Measurements from ENCODE around the gene ATRNL1. TPM values are rescaled to one million over a fixed set of nuclear protein-coding genes. Genes with fewer than 3 reads are reported as not detected.

The ATRNL1 gene
- total and polyA plus RNA-seq, 4 donors = 0.40 to 26.9 (median 5.3) TPM

GRCh38 chr10:115209133-115209532 lies 116.0 kb downstream of the ATRNL1 start:
- DNase-seq (ENCODE audit: low spot score) = no peak
- H3K9me3 ChIP-seq (ENCODE audit: control insufficient read depth in 4 of 4, low read length in 3 of 4) = no peaks in the 10 kb centered on the region
- 88% methylated on average over 1 of the region's 1 CpG for WGBS
- H3K4me1 ChIP-seq (ENCODE audit: control insufficient read depth in 4 of 4, insufficient read depth in 4 of 4, low read length in 3 of 4) = no peaks in the 10 kb centered on the region
- TF ChIP-seq GABPA (IDR thresholded peaks at IDR 0.05 in 1 of 2, conservative IDR thresholded peaks at IDR 0.05 in 1 of 2) (no peak), ATF3 (IDR thresholded peaks at IDR 0.05) (no peak), MAX (IDR thresholded peaks at IDR 0.05) (no peak)
- no peaks in the 10 kb centered on the region for H3K36me3 ChIP-seq (ENCODE audit: control insufficient read depth in 4 of 4, insufficient read depth in 3 of 4, low read depth in 1 of 4, low read length in 3 of 4)
- no peak overlapping the region for H3K9ac ChIP-seq (ENCODE audit: low read depth in 1 of 2, low read length in 2 of 2)
- H3K27me3 ChIP-seq (ENCODE audit: control insufficient read depth in 4 of 4, insufficient read depth in 4 of 4, low read length in 3 of 4) = no peaks in the 10 kb centered on the region
- H3K27ac ChIP-seq (ENCODE audit: low read depth in 1 of 2, low read length in 2 of 2) = no peak overlapping the region
- H3K4me3 ChIP-seq (ENCODE audit: low read depth in 1 of 3, low read length in 3 of 3) = no peak overlapping the region

- Histone ChIP-seq H3K4me1 (ENCODE audit: control insufficient read depth in 4 of 4, insufficient read depth in 4 of 4, low read length in 3 of 4) (no peaks in the 10 kb centered on the region), H3K27me3 (ENCODE audit: control insufficient read depth in 4 of 4, insufficient read depth in 4 of 4, low read length in 3 of 4) (peaks cover 0 to 3% (median 0%) of the 10 kb centered on the region in 4 donors), H3K4me3 (ENCODE audit: low read depth in 1 of 3, low read length in 3 of 3) (no peak overlapping the region), H3K9ac (ENCODE audit: low read depth in 1 of 2, low read length in 2 of 2) (no peak overlapping the region), H3K27ac (ENCODE audit: low read depth in 1 of 2, low read length in 2 of 2) (no peak overlapping the region), H3K9me3 (ENCODE audit: control insufficient read depth in 4 of 4, low read length in 3 of 4) (no peaks in the 10 kb centered on the region), H3K36me3 (ENCODE audit: control insufficient read depth in 4 of 4, insufficient read depth in 3 of 4, low read depth in 1 of 4, low read length in 3 of 4) (no peaks in the 10 kb centered on the region)
- TF ChIP-seq RXRA (IDR thresholded peaks at IDR 0.05) = no peak
- no peak for TF ChIP-seq GABPA (IDR thresholded peaks at IDR 0.05 in 1 of 2, conservative IDR thresholded peaks at IDR 0.05 in 1 of 2)
- no peak for TF ChIP-seq FOXA1 (IDR thresholded peaks at IDR 0.05)
- TF ChIP-seq TAF1 (conservative IDR thresholded peaks at IDR 0.05) = no peak
- WGBS = 96% methylated on average over 2 of the region's 2 CpGs
- DNase-seq (ENCODE audit: low spot score) = no peak
These were observed 121.7 kb downstream of the ATRNL1 start for GRCh38 chr10:115214829-115215228.

GRCh38 chr10:115219203-115219602 lies 126.0 kb downstream of the ATRNL1 start:
- H3K9ac ChIP-seq (ENCODE audit: low read depth in 1 of 2, low read length in 2 of 2) = no peak overlapping the region
- H3K27ac ChIP-seq (ENCODE audit: low read depth in 1 of 2, low read length in 2 of 2) = no peak overlapping the region
- TF ChIP-seq HNF4G (IDR thresholded peaks at IDR 0.05) (no peak), NR2F2 (IDR thresholded peaks at IDR 0.05) (no peak)
- H3K9me3 ChIP-seq (ENCODE audit: control insufficient read depth in 4 of 4, low read length in 3 of 4) = no peaks in the 10 kb centered on the region
- WGBS = 80% methylated on average over 3 of the region's 3 CpGs
- no peaks in the 10 kb centered on the region for H3K4me1 ChIP-seq (ENCODE audit: control insufficient read depth in 4 of 4, insufficient read depth in 4 of 4, low read length in 3 of 4)
- no peak for DNase-seq (ENCODE audit: low spot score)
- H3K36me3 ChIP-seq (ENCODE audit: control insufficient read depth in 4 of 4, insufficient read depth in 3 of 4, low read depth in 1 of 4, low read length in 3 of 4) = no peaks in the 10 kb centered on the region
- peaks cover 0 to 6% (median 0%) of the 10 kb centered on the region in 4 donors for H3K27me3 ChIP-seq (ENCODE audit: control insufficient read depth in 4 of 4, insufficient read depth in 4 of 4, low read length in 3 of 4)
- H3K4me3 ChIP-seq (ENCODE audit: low read depth in 1 of 3, low read length in 3 of 3) = no peak overlapping the region

GRCh38 chr10:115222039-115222438 lies 128.9 kb downstream of the ATRNL1 start:
- TF ChIP-seq CTCF (IDR thresholded peaks at IDR 0.05; ENCODE audit: low read depth, low read length, missing input control) (no peak), RAD21 (IDR thresholded peaks at IDR 0.05) (no peak), HNF4A (conservative IDR thresholded peaks at IDR 0.05) (no peak), YY1 (IDR thresholded peaks at IDR 0.05) (no peak), JUND (IDR thresholded peaks at IDR 0.05) (no peak), GABPA (IDR thresholded peaks at IDR 0.05 in 1 of 2, conservative IDR thresholded peaks at IDR 0.05 in 1 of 2) (no peak), SP1 (IDR thresholded peaks at IDR 0.05) (no peak), HNF4G (IDR thresholded peaks at IDR 0.05) (no peak), ZBTB33 (IDR thresholded peaks at IDR 0.05) (no peak), FOXA2 (IDR thresholded peaks at IDR 0.05) (no peak), EGR1 (IDR thresholded peaks at IDR 0.05; ENCODE audit: low read depth in 2 of 2) (no peak), NR2F2 (IDR thresholded peaks at IDR 0.05) (no peak)
- Histone ChIP-seq H3K27me3 (ENCODE audit: control insufficient read depth in 4 of 4, insufficient read depth in 4 of 4, low read length in 3 of 4) (peaks cover 0 to 6% (median 0%) of the 10 kb centered on the region in 4 donors), H3K9me3 (ENCODE audit: control insufficient read depth in 4 of 4, low read length in 3 of 4) (no peaks in the 10 kb centered on the region), H3K9ac (ENCODE audit: low read depth in 1 of 2, low read length in 2 of 2) (no peak overlapping the region), H3K4me3 (ENCODE audit: low read depth in 1 of 3, low read length in 3 of 3) (no peak overlapping the region), H3K4me1 (ENCODE audit: control insufficient read depth in 4 of 4, insufficient read depth in 4 of 4, low read length in 3 of 4) (no peaks in the 10 kb centered on the region), H3K36me3 (ENCODE audit: control insufficient read depth in 4 of 4, insufficient read depth in 3 of 4, low read depth in 1 of 4, low read length in 3 of 4) (no peaks in the 10 kb centered on the region), H3K27ac (ENCODE audit: low read depth in 1 of 2, low read length in 2 of 2) (no peak overlapping the region)
- no peak for DNase-seq (ENCODE audit: low spot score)

Data from liver (tissue), 9 donors.